HEK293 (cell line): ENCODE measurements around the gene CCDC92B.

Source experiments
- BCL11B ChIP-seq: fragments of 450-650 bp; formaldehyde crosslinking; IDR thresholded peaks from 2 replicates; pipeline ENCODE4 v1.5.1; 2016; ENCODE audit warnings: low read depth, missing biosample characterization, missing genetic modification characterization
- BCL6B ChIP-seq: fragments of 450-650 bp; formaldehyde crosslinking; IDR thresholded peaks from 2 replicates; pipeline ENCODE4 v1.5.1; 2017; ENCODE audit warnings: missing biosample characterization, missing genetic modification characterization
- FEZF1 ChIP-seq: fragments of 450-650 bp; formaldehyde crosslinking; IDR thresholded peaks from 2 replicates; pipeline ENCODE4 v1.5.1; 2016; ENCODE audit warnings: missing biosample characterization, missing genetic modification characterization
- GLIS1 ChIP-seq: fragments of 450-650 bp; formaldehyde crosslinking; IDR thresholded peaks from 2 replicates; pipeline ENCODE4 v1.5.1; 2016; ENCODE audit warnings: missing biosample characterization, missing genetic modification characterization
- GLIS2 ChIP-seq: fragments of 450-650 bp; formaldehyde crosslinking; IDR thresholded peaks from 2 replicates; pipeline ENCODE4 v1.5.1; 2016; ENCODE audit warnings: missing biosample characterization, missing genetic modification characterization
- HOXD13 ChIP-seq: sonication (generic); formaldehyde crosslinking; IDR thresholded peaks from 2 replicates; pipeline ENCODE4 v1.8.0; 2022; ENCODE audit warnings: missing genetic modification reagents, borderline replicate concordance
- IKZF3 ChIP-seq: fragments of 450-650 bp; IDR thresholded peaks from 2 replicates; pipeline ENCODE4 v1.5.0; 2018; ENCODE audit warnings: missing biosample characterization, mild to moderate bottlenecking, missing genetic modification characterization, moderate library complexity
- KLF17 ChIP-seq: fragments of 450-650 bp; formaldehyde crosslinking; IDR thresholded peaks from 2 replicates; pipeline ENCODE4 v1.5.1; 2016; ENCODE audit warnings: missing biosample characterization, missing genetic modification characterization
- KLF7 ChIP-seq: fragments of 450-650 bp; formaldehyde crosslinking; IDR thresholded peaks from 2 replicates; pipeline ENCODE4 v1.5.1; 2016; ENCODE audit warnings: missing biosample characterization, missing genetic modification characterization, borderline replicate concordance
- KLF8 ChIP-seq: fragments of 450-650 bp; formaldehyde crosslinking; IDR thresholded peaks from 2 replicates; pipeline ENCODE4 v1.5.1; 2016; ENCODE audit warnings: missing biosample characterization, missing genetic modification characterization
- PATZ1 ChIP-seq: fragments of 450-650 bp; formaldehyde crosslinking; IDR thresholded peaks from 2 replicates; pipeline ENCODE4 v1.5.1; 2016; ENCODE audit warnings: missing biosample characterization, missing genetic modification characterization
- ZBTB10 ChIP-seq: fragments of 450-650 bp; formaldehyde crosslinking; IDR thresholded peaks from 2 replicates; pipeline ENCODE4 v1.5.1; 2016; ENCODE audit warnings: missing biosample characterization, missing genetic modification characterization
- ZEB2 ChIP-seq: fragments of 450-650 bp; formaldehyde crosslinking; IDR thresholded peaks from 2 replicates; pipeline ENCODE4 v1.5.1; 2016; ENCODE audit warnings: missing biosample characterization, missing genetic modification characterization
- ZNF19 ChIP-seq: fragments of 450-650 bp; formaldehyde crosslinking; IDR thresholded peaks from 2 replicates; pipeline ENCODE4; 2016; ENCODE audit warnings: missing biosample characterization, missing genetic modification characterization, low read depth
- ZNF221 ChIP-seq: fragments of 450-650 bp; formaldehyde crosslinking; IDR thresholded peaks from 2 replicates; pipeline ENCODE4 v1.5.1; 2017; ENCODE audit warnings: missing biosample characterization, missing genetic modification characterization, borderline replicate concordance
- ZNF324 ChIP-seq: fragments of 450-650 bp; formaldehyde crosslinking; IDR thresholded peaks from 2 replicates; pipeline ENCODE4 v1.5.1; 2016; ENCODE audit warnings: missing biosample characterization, missing genetic modification characterization
- ZNF335 ChIP-seq: fragments of 450-650 bp; formaldehyde crosslinking; conservative IDR thresholded peaks from 2 replicates; pipeline ENCODE4 v1.5.1; 2016; ENCODE audit warnings: missing biosample characterization, missing genetic modification characterization
- ZNF473 ChIP-seq: fragments of 450-650 bp; formaldehyde crosslinking; IDR thresholded peaks from 2 replicates; pipeline ENCODE4 v1.5.1; 2017; ENCODE audit warnings: missing biosample characterization, missing genetic modification characterization
- ZNF48 ChIP-seq: fragments of 450-650 bp; formaldehyde crosslinking; IDR thresholded peaks from 2 replicates; pipeline ENCODE4 v1.5.1; 2016; ENCODE audit warnings: missing biosample characterization, missing genetic modification characterization
- ZNF514 ChIP-seq: fragments of 450-650 bp; formaldehyde crosslinking; IDR thresholded peaks from 2 replicates; pipeline ENCODE4 v1.5.1; 2016; ENCODE audit warnings: missing biosample characterization, missing genetic modification characterization
- ZNF561 ChIP-seq: fragments of 450-650 bp; IDR thresholded peaks from 2 replicates; pipeline ENCODE4 v1.5.1; 2018; ENCODE audit warnings: missing biosample characterization, missing genetic modification characterization, borderline replicate concordance
- ZNF645 ChIP-seq: fragments of 450-650 bp; formaldehyde crosslinking; IDR thresholded peaks from 2 replicates; pipeline ENCODE4; 2016; ENCODE audit warnings: missing biosample characterization, missing genetic modification characterization
- ZNF670 ChIP-seq: fragments of 450-650 bp; formaldehyde crosslinking; IDR thresholded peaks from 2 replicates; pipeline ENCODE4 v1.5.1; 2016; ENCODE audit warnings: missing biosample characterization, missing genetic modification characterization, low read depth
- ZNF701 ChIP-seq: fragments of 450-650 bp; formaldehyde crosslinking; IDR thresholded peaks from 2 replicates; pipeline ENCODE4 v1.5.1; 2016; ENCODE audit warnings: missing biosample characterization, missing genetic modification characterization
- ZNF747 ChIP-seq: fragments of 450-650 bp; formaldehyde crosslinking; IDR thresholded peaks from 2 replicates; pipeline ENCODE4 v1.5.1; 2016; ENCODE audit warnings: missing biosample characterization, missing genetic modification characterization
- ZNF768 ChIP-seq: fragments of 450-650 bp; formaldehyde crosslinking; IDR thresholded peaks from 2 replicates; pipeline ENCODE4 v1.5.1; 2018; ENCODE audit warnings: missing biosample characterization, mild to moderate bottlenecking, missing genetic modification characterization
- ZNF791 ChIP-seq: fragments of 450-650 bp; formaldehyde crosslinking; IDR thresholded peaks from 2 replicates; pipeline ENCODE4 v1.5.1; 2016; ENCODE audit warnings: missing biosample characterization, missing genetic modification characterization
- TF ChIP-seq, protein P1 (sequence below): fragments of 450-650 bp; formaldehyde crosslinking; IDR thresholded peaks from 2 replicates; pipeline ENCODE4 v1.5.1; 2016; ENCODE audit warnings: missing biosample characterization, missing genetic modification characterization

The CCDC92B gene

GRCh38 chr17:2755891-2756724 is 6.7 kb upstream of the CCDC92B start (continued):
- TF ChIP-seq BCL6B (tag by site-specific recombination), result no peak
- no peak for TF ChIP-seq ZNF791 (tag by site-specific recombination)
- TF ChIP-seq GLIS2 (tag by site-specific recombination), result peak; percentile 94
- TF ChIP-seq KLF8 (tag by site-specific recombination), result peak; percentile 76; the same call in 1 of the 2 replicates
- no peak for TF ChIP-seq ZNF670 (tag by site-specific recombination)
- TF ChIP-seq HOXD13 (CRISPR knock-in tag), result no peak
- peak; percentile 95 for TF ChIP-seq ZBTB10 (tag by site-specific recombination)
- no peak for TF ChIP-seq ZNF473 (tag by site-specific recombination)
- TF ChIP-seq ZNF48 (tag by site-specific recombination), result no peak
- TF ChIP-seq FEZF1 (tag by site-specific recombination), result no peak
- no peak for TF ChIP-seq ZNF514 (tag by site-specific recombination)
- TF ChIP-seq IKZF3 (tag by site-specific recombination), result peak; percentile 47; the same call in 1 of the 2 replicates
- no peak for TF ChIP-seq ZNF701 (tag by site-specific recombination)
- no peak for TF ChIP-seq ZNF768
- TF ChIP-seq KLF7, result 0 out of 2 replicates have a peak, but pooled peaks have one; percentile 20
- 0 out of 2 replicates have a peak, but pooled peaks have one; percentile 29 for TF ChIP-seq ZNF561 (tag by site-specific recombination)
- TF ChIP-seq ZNF335 (tag by site-specific recombination), result peak; percentile 79
- TF ChIP-seq ZNF19 (tag by site-specific recombination), result no peak
- no peak for TF ChIP-seq ZNF221
- no peak for TF ChIP-seq ZNF747 (tag by site-specific recombination)
- TF ChIP-seq BCL11B (tag by site-specific recombination), result peak; percentile 63; the same call in 1 of the 2 replicates
- peak; percentile 65; the same call in 1 of the 2 replicates for TF ChIP-seq ZEB2 (tag by site-specific recombination)
- TF ChIP-seq ZNF645 (tag by site-specific recombination), result no peak
- peak; percentile 34; the same call in 1 of the 2 replicates for TF ChIP-seq GLIS1 (tag by site-specific recombination)
- TF ChIP-seq PATZ1, result peak; percentile 98
- TF ChIP-seq KLF17 (tag by site-specific recombination), result no peak
- TF ChIP-seq, protein P1, sequence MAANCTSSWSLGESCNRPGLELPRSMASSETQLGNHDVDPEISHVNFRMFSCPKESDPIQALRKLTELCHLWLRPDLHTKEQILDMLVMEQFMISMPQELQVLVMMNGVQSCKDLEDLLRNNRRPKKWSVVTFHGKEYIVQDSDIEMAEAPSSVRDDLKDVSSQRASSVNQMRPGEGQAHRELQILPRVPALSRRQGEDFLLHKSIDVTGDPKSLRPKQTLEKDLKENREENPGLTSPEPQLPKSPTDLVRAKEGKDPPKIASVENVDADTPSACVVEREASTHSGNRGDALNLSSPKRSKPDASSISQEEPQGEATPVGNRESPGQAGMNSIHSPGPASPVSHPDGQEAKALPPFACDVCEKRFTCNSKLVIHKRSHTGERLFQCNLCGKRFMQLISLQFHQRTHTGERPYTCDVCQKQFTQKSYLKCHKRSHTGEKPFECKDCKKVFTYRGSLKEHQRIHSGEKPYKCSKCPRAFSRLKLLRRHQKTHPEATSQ (tag by site-specific recombination), result no peak
- TF ChIP-seq ZNF324, result no peak
